Activated CD4-positive, alpha-beta T cell treated with anti-CD3 and anti-CD28 coated beads, Interleukin-2, amount 50 U/mL, for 16 hours (primary cell): ENCODE results near the gene DENND1A.
"Not testable (repeated sequence)": the region's sequence is repeated elsewhere in the genome, so short reads cannot be mapped to it uniquely, and the experiment has no call there.

Source experiments
- DNase-seq: peaks from one replicate; pipeline ENCODE4 v3.0.0-alpha.2; 2020

The DENND1A gene

DNA sequence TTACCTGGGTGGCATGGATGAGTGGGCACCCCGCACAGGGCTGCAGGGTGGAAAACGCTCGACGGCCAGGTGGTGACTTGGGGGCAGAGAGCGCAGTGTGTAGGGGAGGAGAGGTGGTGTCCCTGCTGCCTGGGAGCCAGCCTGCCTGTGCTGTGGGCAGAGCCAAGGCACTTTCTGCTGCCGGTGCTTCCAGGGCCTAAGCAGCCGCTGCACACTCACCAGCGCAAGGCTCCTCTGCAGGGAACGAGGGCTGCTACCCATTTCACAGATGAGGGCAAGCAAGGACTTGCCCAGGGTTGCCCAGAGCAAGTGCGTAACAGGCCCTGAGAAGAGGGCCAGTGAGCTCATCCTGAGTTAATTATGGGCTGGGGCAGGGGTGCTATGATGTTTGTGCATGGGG lies 511.4 kb downstream of the DENND1A start:
- no peak for DNase-seq

- DNase-seq, result no peak
These were observed 511.9 kb downstream of the DENND1A start for GRCh38 chr9:123418052-123418430.

DNA sequence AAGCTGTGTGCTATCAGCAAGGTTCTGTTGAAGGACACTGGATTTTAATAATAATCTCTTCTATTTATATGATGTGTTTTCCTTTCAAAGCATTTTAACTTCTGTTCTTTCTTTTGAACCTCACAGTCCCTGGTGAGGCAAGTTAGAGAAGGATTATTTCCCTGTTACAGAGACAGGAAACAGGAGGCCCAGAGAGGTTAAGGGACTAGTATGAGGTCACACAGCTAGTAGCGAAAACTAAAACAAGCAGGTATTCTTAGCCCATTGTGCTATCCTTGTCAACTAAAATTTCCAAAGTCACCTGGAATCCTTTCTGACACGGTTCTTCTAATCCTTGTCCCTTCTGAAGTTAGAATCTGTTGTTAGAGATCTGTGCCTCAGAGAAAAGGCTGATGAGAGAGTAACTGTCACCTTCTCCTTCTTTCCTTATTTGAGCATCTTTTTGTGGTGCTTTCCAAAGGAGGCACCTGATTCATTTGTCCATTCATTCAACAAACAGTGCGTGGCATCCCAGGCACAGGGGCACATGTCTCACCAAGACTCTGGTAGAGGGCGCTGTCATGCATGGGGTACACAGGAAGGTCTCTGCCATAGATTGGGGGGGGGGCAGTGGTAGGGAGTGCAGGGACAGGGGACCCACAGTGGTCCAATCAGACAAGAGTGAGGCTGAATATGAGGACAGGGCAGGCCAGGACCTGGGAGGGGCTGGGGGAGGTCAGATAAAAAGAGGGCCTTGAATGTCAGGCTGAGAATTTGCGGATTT lies 512.5 kb downstream of the DENND1A start:
- DNase-seq, result no peak

DNA sequence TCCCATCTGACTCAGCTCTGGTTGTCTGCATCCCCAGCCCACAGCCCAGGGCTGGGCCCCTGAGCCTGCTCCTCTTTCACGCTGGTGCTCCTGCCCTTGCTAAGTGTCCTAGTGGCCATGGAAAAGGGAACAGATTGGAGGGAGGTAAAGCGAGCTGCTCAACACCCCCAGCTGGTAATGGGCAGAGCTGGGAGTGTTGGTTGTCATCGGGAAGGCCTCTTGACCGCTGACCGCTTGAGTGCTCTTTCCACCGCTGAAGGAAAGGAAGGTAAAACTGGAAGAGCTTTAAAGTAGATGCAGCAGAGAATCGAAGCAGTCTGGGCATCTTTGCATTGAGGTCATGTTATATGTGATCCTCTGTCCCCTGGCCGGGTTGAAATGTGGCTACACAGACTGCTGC lies 513.8 kb downstream of the DENND1A start:
- DNase-seq, result no peak

DNA sequence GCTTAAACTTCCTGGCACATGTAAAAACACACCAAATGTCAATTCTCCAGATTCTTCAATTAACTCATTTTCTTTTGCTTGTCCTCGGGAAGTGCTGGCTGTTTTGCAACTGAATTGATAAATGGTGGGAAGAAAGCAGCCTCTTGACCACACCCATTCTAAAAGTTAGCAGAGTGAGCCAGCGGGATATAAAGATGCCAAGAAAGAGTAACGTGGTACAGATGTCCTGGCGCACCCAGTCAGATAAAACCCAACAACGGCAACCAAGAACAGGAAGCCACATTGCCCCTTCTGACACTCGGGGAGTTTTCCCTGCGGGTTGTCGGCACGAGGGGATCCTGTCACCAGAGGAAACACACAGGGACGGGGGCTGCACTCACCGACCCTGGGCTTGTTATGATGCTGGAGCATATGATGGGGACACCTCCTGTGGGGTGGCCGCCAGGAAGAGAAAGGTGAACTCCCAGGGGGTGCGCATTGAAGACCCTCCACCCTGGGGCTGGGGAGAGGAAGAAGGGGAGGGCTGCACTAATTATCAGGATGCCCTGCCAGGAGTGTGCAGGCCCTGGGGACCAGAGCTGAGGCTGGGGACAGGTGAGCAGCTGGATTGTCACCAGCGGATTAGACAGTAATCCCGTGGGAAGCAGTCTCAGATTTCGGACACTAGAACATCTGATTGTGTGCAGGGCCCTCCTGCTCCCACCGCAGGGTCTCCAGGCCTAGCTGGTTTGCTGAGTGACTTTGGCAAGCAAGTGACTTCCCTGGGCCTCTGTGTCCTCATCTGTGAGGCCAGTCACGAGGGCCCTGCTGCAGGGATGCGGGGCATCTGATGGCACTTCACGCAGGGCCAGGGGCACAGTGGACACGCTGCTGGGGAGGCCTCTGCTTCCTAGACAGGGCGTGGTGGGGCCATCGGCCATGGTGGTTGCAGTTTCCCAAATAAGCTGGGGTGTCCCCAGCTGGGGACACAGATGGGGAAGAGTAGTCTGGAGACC lies 514.7 kb downstream of the DENND1A start:
- DNase-seq, result no peak

DNA sequence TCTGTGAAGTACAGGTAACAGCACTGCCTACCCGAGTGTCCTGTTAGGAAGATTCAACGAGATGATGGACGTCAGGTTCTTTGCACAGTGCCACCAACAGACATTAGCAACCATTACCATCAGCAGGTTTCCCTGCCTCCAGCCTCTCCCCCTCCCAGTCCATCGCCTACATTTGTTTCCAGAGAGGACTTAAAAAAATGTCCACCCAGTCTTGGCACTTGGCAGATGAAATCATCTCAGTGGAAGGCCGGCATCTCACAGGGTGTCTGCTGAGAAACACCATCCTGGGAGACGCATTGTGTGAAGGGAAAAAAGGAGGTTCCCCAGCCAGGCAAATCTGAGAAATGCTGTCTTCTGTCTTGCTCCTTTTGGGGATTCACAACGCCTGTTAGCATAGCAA lies 515.7 kb downstream of the DENND1A start:
- DNase-seq, result no peak

- no peak for DNase-seq
These were observed 517.6 kb downstream of the DENND1A start for GRCh38 chr9:123412171-123412820.

GRCh38 chr9:123411636-123412035 lies 518.3 kb downstream of the DENND1A start:
- DNase-seq, result no peak

GRCh38 chr9:123411191-123411590 lies 518.7 kb downstream of the DENND1A start:
- no peak for DNase-seq

DNA sequence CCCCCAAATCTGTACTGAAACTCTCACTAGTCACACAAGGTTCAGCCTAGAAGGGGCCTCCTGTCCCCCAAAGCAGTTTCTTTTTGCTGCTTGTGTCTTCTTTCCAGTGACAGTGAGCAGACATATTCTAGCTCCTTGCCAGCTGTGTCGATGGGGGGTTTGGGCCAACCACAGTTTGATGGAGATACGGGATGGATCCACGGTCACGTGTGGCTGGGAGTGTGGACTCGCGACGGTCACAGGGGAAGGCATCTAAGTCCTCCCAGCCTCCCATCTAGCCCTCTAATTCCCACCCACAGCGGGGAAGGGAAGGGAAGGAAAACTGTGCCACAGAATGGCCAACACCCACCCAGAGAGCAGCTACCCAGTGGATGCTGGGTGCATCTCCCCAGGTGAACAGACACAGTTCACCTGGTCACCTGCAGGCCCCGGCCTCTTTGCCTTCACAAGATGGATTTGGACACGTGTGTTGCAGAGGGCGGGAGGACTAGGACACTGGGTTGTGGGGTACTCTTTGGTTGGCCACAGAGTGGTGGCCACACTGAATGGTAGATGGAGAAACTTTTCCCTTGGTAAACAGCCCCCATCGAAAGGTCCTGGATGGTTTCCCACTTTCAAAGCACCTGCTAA lies 519.5 kb downstream of the DENND1A start:
- no peak for DNase-seq

GRCh38 chr9:123408313-123409262 lies 521.3 kb downstream of the DENND1A start:
- no peak for DNase-seq

GRCh38 chr9:123407217-123407851 lies 522.6 kb downstream of the DENND1A start:
- DNase-seq, result no peak

DNA sequence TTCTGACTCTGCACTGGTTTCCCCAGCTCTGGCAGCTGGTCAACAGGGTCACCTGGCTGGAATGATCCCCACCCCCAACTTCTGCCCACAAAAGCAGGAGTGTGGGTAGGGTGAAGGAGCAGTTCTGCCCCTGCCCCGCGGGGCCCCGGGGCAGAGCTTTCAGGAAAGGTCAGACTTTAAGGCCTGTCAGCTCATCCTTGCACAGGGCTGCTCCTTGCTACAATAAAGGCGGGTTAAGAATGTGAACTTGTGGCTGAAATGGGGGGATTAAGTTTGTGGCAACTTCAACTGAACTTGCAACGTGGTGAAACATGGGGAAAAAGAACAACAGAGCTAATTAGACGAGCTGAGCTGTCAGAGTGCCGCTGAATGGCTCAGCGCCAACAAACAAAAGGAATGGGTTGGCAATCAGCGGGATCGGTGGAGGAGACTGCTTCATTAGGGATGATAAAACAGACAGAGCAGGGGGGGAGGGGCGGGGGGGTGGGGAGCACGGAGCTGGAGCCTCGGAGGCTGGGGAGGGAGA lies 523.2 kb downstream of the DENND1A start:
- no peak for DNase-seq

DNA sequence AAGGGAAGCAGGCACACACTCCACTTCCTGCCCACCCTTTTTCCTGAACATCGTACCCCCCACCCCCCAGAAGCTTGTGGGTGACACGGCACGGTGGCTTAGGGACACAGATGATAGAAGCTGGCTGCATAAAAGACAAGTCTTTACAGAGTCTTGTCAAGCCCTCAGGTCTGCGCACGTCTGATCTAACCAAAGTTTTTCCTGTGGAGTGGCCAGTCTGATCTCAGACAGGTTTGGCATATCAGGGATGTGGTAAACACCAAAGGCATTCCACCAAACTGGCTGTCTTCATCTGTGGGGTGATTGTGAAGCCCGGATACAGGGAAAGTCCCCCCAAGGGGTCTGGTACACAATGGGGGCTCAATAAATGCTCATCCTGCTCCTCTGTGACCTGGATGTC lies 523.9 kb downstream of the DENND1A start:
- DNase-seq, result no peak

GRCh38 chr9:123402981-123403509 lies 526.9 kb downstream of the DENND1A start:
- DNase-seq, result no peak

DNA sequence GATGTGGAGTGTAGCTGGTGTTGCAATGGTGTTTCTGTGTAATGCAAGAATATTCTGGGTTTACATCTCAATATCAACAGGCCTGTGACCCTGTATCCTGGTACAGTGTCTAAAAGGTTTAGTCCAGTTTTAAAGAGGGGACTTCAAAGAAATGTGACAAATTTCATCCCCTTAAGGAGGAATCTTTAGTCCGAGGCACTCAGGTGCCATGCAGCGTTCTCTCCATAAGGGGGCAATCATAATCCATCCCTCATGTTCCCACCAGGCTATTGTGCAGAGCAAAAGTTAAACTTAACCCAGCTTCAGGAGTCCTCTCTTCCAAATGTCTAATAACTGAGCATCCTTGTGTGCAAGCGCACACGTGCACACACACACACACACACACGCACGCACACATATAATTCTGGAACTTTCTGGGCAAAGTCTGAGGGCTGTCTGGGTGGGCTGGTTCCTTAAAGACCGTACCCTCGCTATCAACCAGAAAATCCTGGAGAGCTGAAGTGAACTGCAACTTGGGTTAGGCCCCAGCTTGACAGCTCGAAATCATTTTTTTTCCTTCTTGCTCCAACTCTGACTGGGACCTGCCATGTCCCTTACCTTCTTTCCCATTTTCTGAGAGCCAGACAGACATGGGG lies 527.9 kb downstream of the DENND1A start:
- DNase-seq, result peak; percentile 27

GRCh38 chr9:123400926-123401503 lies 528.9 kb downstream of the DENND1A start:
- DNase-seq, result no peak

GRCh38 chr9:123399803-123400378 lies 530.0 kb downstream of the DENND1A start:
- DNase-seq, result peak; percentile 20

DNA sequence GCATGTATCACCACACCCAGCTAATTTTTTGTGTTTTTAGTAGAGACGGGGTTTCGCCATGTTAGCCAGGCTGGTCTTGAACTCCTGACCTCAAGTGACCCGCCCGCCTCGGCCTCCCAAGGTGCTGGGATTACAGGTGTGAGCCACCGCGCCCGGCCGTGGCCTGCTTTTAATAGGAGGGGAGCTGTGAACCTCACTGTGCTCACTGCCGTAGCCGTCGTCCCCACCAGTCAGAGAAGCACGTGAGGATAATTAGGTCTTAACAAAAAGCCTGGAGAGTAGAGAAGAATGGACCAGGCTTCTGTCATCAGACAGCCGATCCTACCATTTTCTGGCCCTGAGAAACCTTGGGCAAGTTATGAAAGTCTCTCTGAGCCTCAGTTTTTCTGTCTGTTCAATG lies 531.0 kb downstream of the DENND1A start:
- not testable (repeated sequence) for DNase-seq
